ENCODE measurements around the gene RPS15.

The RPS15 gene

GRCh38 chr19:1455002-1455335 is 16.8 kb downstream of the RPS15 start:
- DNase-seq, result no peak

- DNase-seq, result peak; percentile 57
Measured at GRCh38 chr19:1455336-1456120, 17.3 kb downstream of the RPS15 start.

GRCh38 chr19:1456121-1456900 is 18.1 kb downstream of the RPS15 start:
- no peak for DNase-seq

- DNase-seq, result no peak
Measured at GRCh38 chr19:1457031-1457739, 19.0 kb downstream of the RPS15 start.

- no peak for DNase-seq
Measured at GRCh38 chr19:1457892-1458291, 19.7 kb downstream of the RPS15 start.

- no peak for DNase-seq
Measured at GRCh38 chr19:1459479-1459878, 21.3 kb downstream of the RPS15 start.

GRCh38 chr19:1460033-1460995 is 22.1 kb downstream of the RPS15 start:
- no peak for DNase-seq

- DNase-seq, result no peak
Measured at GRCh38 chr19:1461862-1462261, 23.7 kb downstream of the RPS15 start.

GRCh38 chr19:1465191-1466016 is 27.2 kb downstream of the RPS15 start:
- DNase-seq, result peak; percentile 39

GRCh38 chr19:1466018-1466460 is 27.8 kb downstream of the RPS15 start:
- no peak for DNase-seq

GRCh38 chr19:1466461-1467214 is 28.4 kb downstream of the RPS15 start:
- DNase-seq, result no peak

- no peak for DNase-seq
Measured at GRCh38 chr19:1467215-1467489, 29.0 kb downstream of the RPS15 start.

- DNase-seq, result no peak
Measured at GRCh38 chr19:1467490-1468273, 29.5 kb downstream of the RPS15 start.

- DNase-seq, result no peak
Measured at GRCh38 chr19:1468274-1468820, 30.2 kb downstream of the RPS15 start.

GRCh38 chr19:1468821-1469254 is 30.6 kb downstream of the RPS15 start:
- DNase-seq, result no peak

- DNase-seq, result no peak
Measured at GRCh38 chr19:1469255-1470054, 31.3 kb downstream of the RPS15 start.

- DNase-seq, result no peak
Measured at GRCh38 chr19:1470055-1470304, 31.8 kb downstream of the RPS15 start.

GRCh38 chr19:1470305-1471009 is 32.3 kb downstream of the RPS15 start:
- DNase-seq, result peak; percentile 68

Measured in activated CD4-positive, alpha-beta T cell treated with anti-CD3 and anti-CD28 coated beads, Interleukin-2, amount 50 U/mL, for 1 hour (primary cell).